ENCODE measurements around the gene CASKIN2. TPM values are rescaled to one million over a fixed set of nuclear protein-coding genes. Genes with fewer than 3 reads are reported as not detected.

Gene CASKIN2
- total and polyA plus RNA-seq, 4 donors: 2.3 to 12.1 (median 8.6) TPM

DNA sequence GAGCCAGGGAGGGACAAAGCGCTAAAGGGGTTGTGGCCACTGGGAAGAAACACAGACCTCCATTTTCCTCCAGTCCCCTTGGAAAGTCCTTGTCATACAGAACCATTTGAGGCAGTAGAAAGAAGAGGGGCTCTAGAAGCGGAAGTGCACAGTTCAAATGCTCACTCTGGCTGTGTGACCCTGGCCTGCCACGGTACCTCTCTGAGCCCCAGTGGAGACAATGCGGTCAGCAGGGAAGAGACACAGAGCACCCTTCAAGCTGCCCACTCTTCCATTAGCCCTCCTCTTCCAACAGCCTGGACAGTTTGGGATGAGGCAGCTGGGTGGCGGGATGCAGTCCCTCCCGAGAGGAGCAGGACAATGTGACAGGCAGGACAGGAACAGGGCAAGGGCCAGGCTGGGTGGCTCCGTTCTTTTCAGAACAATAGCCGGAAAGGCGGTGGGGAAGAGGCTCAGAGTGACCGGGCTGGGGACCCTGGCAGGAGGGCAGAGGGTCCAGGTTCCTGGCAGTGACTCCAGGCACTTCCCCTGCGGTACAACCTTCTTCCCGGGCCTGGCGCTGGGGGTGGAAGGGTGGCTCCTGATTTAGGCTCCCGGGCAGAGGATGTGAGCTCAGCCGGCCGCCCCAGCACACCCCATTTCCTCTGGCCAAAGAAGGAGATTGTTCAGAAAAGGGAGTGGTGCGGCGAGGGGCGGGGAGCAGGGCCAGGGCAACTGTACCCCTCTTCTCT, 5.6 kb downstream of the CASKIN2 start:
- Histone ChIP-seq H3K27ac (ENCODE audit: low read depth in 1 of 2, low read length in 2 of 2) (peak overlapping the region; percentile 1 to 34), H3K4me1 (ENCODE audit: control insufficient read depth in 4 of 4, insufficient read depth in 4 of 4, low read length in 3 of 4) (peaks cover 11 to 64% (median 52%) of the 10 kb centered on the region in 4 donors), H3K27me3 (ENCODE audit: control insufficient read depth in 4 of 4, insufficient read depth in 4 of 4, low read length in 3 of 4) (no peaks in the 10 kb centered on the region), H3K36me3 (ENCODE audit: control insufficient read depth in 4 of 4, insufficient read depth in 3 of 4, low read depth in 1 of 4, low read length in 3 of 4) (peaks cover 0 to 15% (median 5%) of the 10 kb centered on the region in 4 donors), H3K4me3 (ENCODE audit: low read depth in 1 of 3, low read length in 3 of 3) (no peak overlapping the region), H3K9ac (ENCODE audit: low read depth in 1 of 2, low read length in 2 of 2) (no peak overlapping the region), H3K9me3 (ENCODE audit: control insufficient read depth in 4 of 4, low read length in 3 of 4) (no peaks in the 10 kb centered on the region)
- WGBS: 84% methylated on average over 19 of the region's 19 CpGs
- no peak for DNase-seq (ENCODE audit: low spot score)
- TF ChIP-seq SP1 (IDR thresholded peaks at IDR 0.05) (peak; percentile 57), YY1 (IDR thresholded peaks at IDR 0.05) (no peak), TAF1 (conservative IDR thresholded peaks at IDR 0.05) (no peak), HNF4G (IDR thresholded peaks at IDR 0.05) (no peak), NR2F2 (IDR thresholded peaks at IDR 0.05) (peak; percentile 89), GABPA (IDR thresholded peaks at IDR 0.05 in 1 of 2, conservative IDR thresholded peaks at IDR 0.05 in 1 of 2) (no peak), FOXA2 (IDR thresholded peaks at IDR 0.05) (no peak), RXRA (IDR thresholded peaks at IDR 0.05) (no peak), EGR1 (IDR thresholded peaks at IDR 0.05; ENCODE audit: low read depth in 2 of 2) (no peak), HNF4A (conservative IDR thresholded peaks at IDR 0.05) (no peak)
- TF ChIP-seq, protein P1, sequence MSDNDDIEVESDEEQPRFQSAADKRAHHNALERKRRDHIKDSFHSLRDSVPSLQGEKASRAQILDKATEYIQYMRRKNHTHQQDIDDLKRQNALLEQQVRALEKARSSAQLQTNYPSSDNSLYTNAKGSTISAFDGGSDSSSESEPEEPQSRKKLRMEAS (IDR thresholded peaks at IDR 0.05): no peak
- TF ChIP-seq, protein P2, sequence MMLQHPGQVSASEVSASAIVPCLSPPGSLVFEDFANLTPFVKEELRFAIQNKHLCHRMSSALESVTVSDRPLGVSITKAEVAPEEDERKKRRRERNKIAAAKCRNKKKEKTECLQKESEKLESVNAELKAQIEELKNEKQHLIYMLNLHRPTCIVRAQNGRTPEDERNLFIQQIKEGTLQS (IDR thresholded peaks at IDR 0.05): no peak
- TF ChIP-seq, protein P3, sequence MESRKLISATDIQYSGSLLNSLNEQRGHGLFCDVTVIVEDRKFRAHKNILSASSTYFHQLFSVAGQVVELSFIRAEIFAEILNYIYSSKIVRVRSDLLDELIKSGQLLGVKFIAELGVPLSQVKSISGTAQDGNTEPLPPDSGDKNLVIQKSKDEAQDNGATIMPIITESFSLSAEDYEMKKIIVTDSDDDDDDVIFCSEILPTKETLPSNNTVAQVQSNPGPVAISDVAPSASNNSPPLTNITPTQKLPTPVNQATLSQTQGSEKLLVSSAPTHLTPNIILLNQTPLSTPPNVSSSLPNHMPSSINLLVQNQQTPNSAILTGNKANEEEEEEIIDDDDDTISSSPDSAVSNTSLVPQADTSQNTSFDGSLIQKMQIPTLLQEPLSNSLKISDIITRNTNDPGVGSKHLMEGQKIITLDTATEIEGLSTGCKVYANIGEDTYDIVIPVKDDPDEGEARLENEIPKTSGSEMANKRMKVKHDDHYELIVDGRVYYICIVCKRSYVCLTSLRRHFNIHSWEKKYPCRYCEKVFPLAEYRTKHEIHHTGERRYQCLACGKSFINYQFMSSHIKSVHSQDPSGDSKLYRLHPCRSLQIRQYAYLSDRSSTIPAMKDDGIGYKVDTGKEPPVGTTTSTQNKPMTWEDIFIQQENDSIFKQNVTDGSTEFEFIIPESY (IDR thresholded peaks at IDR 0.05): no peak
- TF ChIP-seq, protein P4, sequence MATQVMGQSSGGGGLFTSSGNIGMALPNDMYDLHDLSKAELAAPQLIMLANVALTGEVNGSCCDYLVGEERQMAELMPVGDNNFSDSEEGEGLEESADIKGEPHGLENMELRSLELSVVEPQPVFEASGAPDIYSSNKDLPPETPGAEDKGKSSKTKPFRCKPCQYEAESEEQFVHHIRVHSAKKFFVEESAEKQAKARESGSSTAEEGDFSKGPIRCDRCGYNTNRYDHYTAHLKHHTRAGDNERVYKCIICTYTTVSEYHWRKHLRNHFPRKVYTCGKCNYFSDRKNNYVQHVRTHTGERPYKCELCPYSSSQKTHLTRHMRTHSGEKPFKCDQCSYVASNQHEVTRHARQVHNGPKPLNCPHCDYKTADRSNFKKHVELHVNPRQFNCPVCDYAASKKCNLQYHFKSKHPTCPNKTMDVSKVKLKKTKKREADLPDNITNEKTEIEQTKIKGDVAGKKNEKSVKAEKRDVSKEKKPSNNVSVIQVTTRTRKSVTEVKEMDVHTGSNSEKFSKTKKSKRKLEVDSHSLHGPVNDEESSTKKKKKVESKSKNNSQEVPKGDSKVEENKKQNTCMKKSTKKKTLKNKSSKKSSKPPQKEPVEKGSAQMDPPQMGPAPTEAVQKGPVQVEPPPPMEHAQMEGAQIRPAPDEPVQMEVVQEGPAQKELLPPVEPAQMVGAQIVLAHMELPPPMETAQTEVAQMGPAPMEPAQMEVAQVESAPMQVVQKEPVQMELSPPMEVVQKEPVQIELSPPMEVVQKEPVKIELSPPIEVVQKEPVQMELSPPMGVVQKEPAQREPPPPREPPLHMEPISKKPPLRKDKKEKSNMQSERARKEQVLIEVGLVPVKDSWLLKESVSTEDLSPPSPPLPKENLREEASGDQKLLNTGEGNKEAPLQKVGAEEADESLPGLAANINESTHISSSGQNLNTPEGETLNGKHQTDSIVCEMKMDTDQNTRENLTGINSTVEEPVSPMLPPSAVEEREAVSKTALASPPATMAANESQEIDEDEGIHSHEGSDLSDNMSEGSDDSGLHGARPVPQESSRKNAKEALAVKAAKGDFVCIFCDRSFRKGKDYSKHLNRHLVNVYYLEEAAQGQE (IDR thresholded peaks at IDR 0.05): no peak

DNA sequence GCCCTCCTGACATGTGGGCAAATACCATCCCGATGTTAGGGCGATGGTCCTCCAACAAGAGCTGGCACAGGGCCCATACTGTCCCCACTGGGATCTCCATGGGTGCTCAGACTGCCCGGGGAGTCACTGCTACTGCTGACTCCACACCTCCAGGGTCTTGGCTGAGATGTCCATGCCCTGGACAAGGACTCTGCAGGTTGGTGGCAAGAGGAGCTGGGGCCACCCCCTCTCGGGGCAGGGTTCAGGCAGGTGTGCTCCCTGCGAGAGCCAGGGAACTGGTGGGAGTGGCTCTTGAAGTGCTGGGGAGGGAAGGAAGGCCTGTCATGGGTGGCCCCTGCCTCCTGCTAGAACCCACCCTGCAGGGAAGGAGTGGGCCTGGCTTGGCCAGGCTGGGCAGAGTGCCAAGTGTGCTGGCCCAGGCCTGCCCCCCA, 6.4 kb downstream of the CASKIN2 start:
- Histone ChIP-seq H3K9ac (ENCODE audit: low read depth in 1 of 2, low read length in 2 of 2) (no peak overlapping the region), H3K4me3 (ENCODE audit: low read depth in 1 of 3, low read length in 3 of 3) (no peak overlapping the region), H3K4me1 (ENCODE audit: control insufficient read depth in 4 of 4, insufficient read depth in 4 of 4, low read length in 3 of 4) (peaks cover 14 to 64% (median 51%) of the 10 kb centered on the region in 4 donors), H3K36me3 (ENCODE audit: control insufficient read depth in 4 of 4, insufficient read depth in 3 of 4, low read depth in 1 of 4, low read length in 3 of 4) (peaks cover 0 to 15% (median 5%) of the 10 kb centered on the region in 4 donors), H3K27ac (ENCODE audit: low read depth in 1 of 2, low read length in 2 of 2) (peak overlapping the region; percentile 1 to 34), H3K9me3 (ENCODE audit: control insufficient read depth in 4 of 4, low read length in 3 of 4) (no peaks in the 10 kb centered on the region), H3K27me3 (ENCODE audit: control insufficient read depth in 4 of 4, insufficient read depth in 4 of 4, low read length in 3 of 4) (no peaks in the 10 kb centered on the region)
- TF ChIP-seq HNF4G (IDR thresholded peaks at IDR 0.05) (no peak), TAF1 (conservative IDR thresholded peaks at IDR 0.05) (no peak), FOXA2 (IDR thresholded peaks at IDR 0.05) (no peak), FOXA1 (IDR thresholded peaks at IDR 0.05) (no peak), EGR1 (IDR thresholded peaks at IDR 0.05; ENCODE audit: low read depth in 2 of 2) (no peak), NR2F2 (IDR thresholded peaks at IDR 0.05) (no peak), JUND (IDR thresholded peaks at IDR 0.05) (no peak)
- TF ChIP-seq, protein P5, sequence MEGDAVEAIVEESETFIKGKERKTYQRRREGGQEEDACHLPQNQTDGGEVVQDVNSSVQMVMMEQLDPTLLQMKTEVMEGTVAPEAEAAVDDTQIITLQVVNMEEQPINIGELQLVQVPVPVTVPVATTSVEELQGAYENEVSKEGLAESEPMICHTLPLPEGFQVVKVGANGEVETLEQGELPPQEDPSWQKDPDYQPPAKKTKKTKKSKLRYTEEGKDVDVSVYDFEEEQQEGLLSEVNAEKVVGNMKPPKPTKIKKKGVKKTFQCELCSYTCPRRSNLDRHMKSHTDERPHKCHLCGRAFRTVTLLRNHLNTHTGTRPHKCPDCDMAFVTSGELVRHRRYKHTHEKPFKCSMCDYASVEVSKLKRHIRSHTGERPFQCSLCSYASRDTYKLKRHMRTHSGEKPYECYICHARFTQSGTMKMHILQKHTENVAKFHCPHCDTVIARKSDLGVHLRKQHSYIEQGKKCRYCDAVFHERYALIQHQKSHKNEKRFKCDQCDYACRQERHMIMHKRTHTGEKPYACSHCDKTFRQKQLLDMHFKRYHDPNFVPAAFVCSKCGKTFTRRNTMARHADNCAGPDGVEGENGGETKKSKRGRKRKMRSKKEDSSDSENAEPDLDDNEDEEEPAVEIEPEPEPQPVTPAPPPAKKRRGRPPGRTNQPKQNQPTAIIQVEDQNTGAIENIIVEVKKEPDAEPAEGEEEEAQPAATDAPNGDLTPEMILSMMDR (IDR thresholded peaks at IDR 0.05; ENCODE audit: low read depth, low read length, missing input control): no peak
- TF ChIP-seq, protein P1 (IDR thresholded peaks at IDR 0.05): no peak
- TF ChIP-seq, protein P3 (IDR thresholded peaks at IDR 0.05): no peak
- DNase-seq (ENCODE audit: low spot score): no peak
- WGBS: 69% methylated on average over 5 of the region's 5 CpGs

All from liver (tissue), 9 donors.